H1 (cell line): Measurements from ENCODE around the gene PRG3. TPM values are rescaled to one million over a fixed set of nuclear protein-coding genes. Genes with fewer than 3 reads are reported as not detected.

Experiments
- CHD2 ChIP-seq: IDR thresholded peaks from 2 replicates; pipeline ENCODE4 v1.6.1; 2012; ENCODE audit warnings: low read length, improper control_type of control experiment
- EP300 ChIP-seq, 2 experiments: IDR thresholded peaks; 1 replicate in 1 of 2; 2 replicates in 1 of 2; pipeline ENCODE4 v1.6.1; 2011 to 2012; ENCODE audit warnings: low read depth in 2 of 2, low read length in 2 of 2, mild to moderate bottlenecking in 2 of 2, borderline replicate concordance in 1 of 2, inconsistent platforms in 1 of 2, moderate library complexity in 1 of 2
- GABPA ChIP-seq: IDR thresholded peaks from 2 replicates; pipeline ENCODE4 v1.6.1; 2011; ENCODE audit warnings: mild to moderate bottlenecking, low read length, moderate library complexity, borderline replicate concordance; ENCODE audit not compliant: insufficient read depth
- PHF8 ChIP-seq: fragments of 200-600 bp; sonication (generic); conservative IDR thresholded peaks from 2 replicates; pipeline ENCODE4 v1.7.1; 2012; ENCODE audit warnings: low read depth, mild to moderate bottlenecking, inconsistent platforms, low read length, moderate library complexity
- RBBP5 ChIP-seq: IDR thresholded peaks from 2 replicates; pipeline ENCODE4 v1.7.1; 2012; ENCODE audit warnings: low read depth, mild to moderate bottlenecking, inconsistent platforms, low read length, moderate library complexity, borderline replicate concordance
- SAP30 ChIP-seq: fragments of 300-600 bp; sonication (generic); IDR thresholded peaks from 2 replicates; pipeline ENCODE4 v1.7.1; 2012; ENCODE audit warnings: low read length, moderate library complexity, mild to moderate bottlenecking, inconsistent platforms; ENCODE audit not compliant: insufficient read depth, insufficient replicate concordance
- TAF7 ChIP-seq: optimal IDR thresholded peaks from 2 replicates; pipeline ENCODE3; 2011; ENCODE audit warnings: low read depth, mild to moderate bottlenecking, inconsistent platforms, low read length, moderate library complexity, borderline replicate concordance
- polyA plus RNA-seq, 7 experiments: library from polyadenylated mRNA; depleted of rRNA in 3 of 7; stranded (reverse) in 5 of 7; unstranded in 2 of 7; fragments of >200 nt in 5 of 7; fragments of 200-250 nt in 2 of 7; gene quantifications; 1 replicate in 5 of 7; 2 replicates in 1 of 7; 4 replicates in 1 of 7; pipeline versions ENCODE4 v1.2.1 to v1.2.3, GENCODE V29; 2011 to 2013; ENCODE audit warnings: missing spikeins in 2 of 7, mixed read lengths in 2 of 7
- total RNA-seq: library from RNA; stranded (reverse); fragmentation: NEBNext Ultra II Directional; extraction: Animal tissue kit (Norgen Biotek cat#: 25700); gene quantifications from 2 replicates; pipeline ENCODE4 v1.2.1, GENCODE V29; 2021

PRG3 gene
- total and polyA plus RNA-seq, 2 of the 8 experiments (the other 6 are each of a cell fraction or from before 2014, with no cell fraction given) = not detected

DNA sequence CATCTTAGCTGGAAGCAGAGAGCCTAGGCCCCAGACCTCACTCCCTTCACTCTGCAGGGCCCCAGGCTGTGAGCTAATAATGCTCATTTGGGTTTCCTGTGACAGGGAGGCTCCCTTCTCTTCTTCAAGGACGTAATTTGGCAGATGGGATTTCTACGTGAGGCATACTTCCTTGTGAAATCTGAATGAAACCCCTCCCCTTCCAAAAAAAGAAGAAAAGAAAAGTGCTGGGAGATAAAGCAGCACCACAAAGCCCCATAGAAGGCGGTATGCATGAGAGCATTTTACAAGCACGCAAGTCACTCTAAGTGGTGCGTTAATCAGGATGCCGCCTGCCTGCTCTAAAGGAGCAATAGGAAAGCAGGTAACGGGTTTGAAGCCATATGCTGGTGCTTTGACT is 37.1 kb downstream of the PRG3 start (continued):
- TF ChIP-seq SAP30 = no peak
- no peak for TF ChIP-seq GABPA
- no peak for TF ChIP-seq RBBP5
- TF ChIP-seq PHF8 = no peak
- no peak for TF ChIP-seq EP300 (IDR thresholded peaks at IDR 0.05; ENCODE audit: borderline replicate concordance in 1 of 2, low read depth in 2 of 2, low read length in 2 of 2)
- TF ChIP-seq CHD2 = no peak
- no peak for TF ChIP-seq TAF7
- TF ChIP-seq, all 59 proteins: peak for 0
